A549 (cell line): ENCODE measurements around the gene PRG3. TPM values are rescaled to one million over a fixed set of nuclear protein-coding genes. Genes with fewer than 3 reads are reported as not detected.

ENCODE experiments used
- ATAC-seq, 2 experiments: fragments of 200-7000 bp in 1 of 2; fragments of >200 bp in 1 of 2; cut with Nextera tagmentation in 1 of 2; cut with Tn5 transposase in 1 of 2; 3 replicates each; pipeline versions ENCODE4 v1.8.0 to v1.9.1; 2018 to 2020; ENCODE audit warnings: mild to moderate bottlenecking in 1 of 2, moderate library complexity in 1 of 2
- CTCF ChIA-PET: fragments of 300-600 bp; sonication (Branson Sonifier 250); formaldehyde crosslinking; extraction: SDS; loops from one replicate; lab custom pipeline; 2021; ENCODE audit warnings: antibody characterized with exemption, inconsistent platforms; lab: Yijun Ruan, JAX
- POLR2A ChIA-PET: fragments of 350-600 bp; formaldehyde crosslinking; extraction: SDS; loops from one replicate; lab custom pipeline; 2021; ENCODE audit warnings: antibody characterized with exemption, inconsistent platforms; lab: Yijun Ruan, JAX
- DNase-seq, 2 experiments: peaks; one replicate each; pipeline versions ENCODE4 v3.0.0 to v3.0.0-alpha.2; 2011 to 2016; ENCODE audit warnings: low read depth in 1 of 2, low spot score in 1 of 2
- FAIRE-seq: peaks from 2 replicates; lab custom pipeline; 2011; peaks lifted over from hg19 to GRCh38; lab: Jason Lieb, UNC
- H3K27ac ChIP-seq, 2 experiments: fragments of >200 bp; sonication (Bioruptor Twin); formaldehyde crosslinking; 3 replicates each; pipeline ENCODE4 v1.5.1; 2016 to 2017
- H3K4me1 ChIP-seq: fragments of >200 bp; sonication (Bioruptor Twin); formaldehyde crosslinking; 3 replicates; pipeline ENCODE4 v1.6.1; 2016
- H3K4me2 ChIP-seq: fragments of >200 bp; sonication (Bioruptor Twin); formaldehyde crosslinking; 3 replicates; pipeline ENCODE4 v1.6.1; 2016
- H3K4me3 ChIP-seq: fragments of >200 bp; sonication (Bioruptor Twin); formaldehyde crosslinking; 3 replicates; pipeline ENCODE4 v1.5.1; 2016
- H3K9me3 ChIP-seq: fragments of >200 bp; sonication (Bioruptor Twin); formaldehyde crosslinking; 3 replicates; pipeline ENCODE4 v1.6.1; 2016
- ATOH8 ChIP-seq: fragments of 250-450 bp; sonication (Bioruptor Pico); IDR thresholded peaks from 2 replicates; pipeline ENCODE4 v1.5.0; 2020; ENCODE audit warnings: low read depth, mild to moderate bottlenecking, moderate library complexity
- CBX2 ChIP-seq: fragments of 200-600 bp; sonication (generic); IDR thresholded peaks from 2 replicates; pipeline ENCODE4 v1.6.1; 2016; ENCODE audit warnings: low read depth, mild to moderate bottlenecking, borderline replicate concordance
- CBX8 ChIP-seq: fragments of 200-600 bp; sonication (generic); IDR thresholded peaks from 2 replicates; pipeline ENCODE4 v1.6.1; 2016
- CEBPB ChIP-seq, 2 experiments: fragments of >200 bp in 1 of 2; sonication (Bioruptor Twin) in 1 of 2; formaldehyde crosslinking in 1 of 2; IDR thresholded peaks; 2 replicates each; pipeline ENCODE4 v1.6.1; 2012 to 2016
- CHD2 ChIP-seq: fragments of 150-350 bp; IDR thresholded peaks from 2 replicates; pipeline ENCODE4 v1.6.1; 2014; ENCODE audit warnings: low read length; ENCODE audit not compliant: partially characterized antibody
- EHF ChIP-seq: fragments of 250-450 bp; sonication (Bioruptor Pico); IDR thresholded peaks from 2 replicates; pipeline ENCODE4 v1.5.0; 2020; ENCODE audit warnings: mild to moderate bottlenecking
- ELK1 ChIP-seq: fragments of 150-350 bp; IDR thresholded peaks from 2 replicates; pipeline ENCODE4 v1.6.1; 2014; ENCODE audit warnings: low read depth, mild to moderate bottlenecking, low read length
- EP300 ChIP-seq, 2 experiments: fragments of >200 bp; sonication (Bioruptor Twin); formaldehyde crosslinking; IDR thresholded peaks; 2 replicates in 1 of 2; 3 replicates in 1 of 2; pipeline ENCODE4 v1.6.1; 2016 to 2017
- ESRRA ChIP-seq: fragments of 150-350 bp; IDR thresholded peaks from 2 replicates; pipeline ENCODE4 v1.6.1; 2014; ENCODE audit warnings: mild to moderate bottlenecking, low read length, borderline replicate concordance
- FOSL2 ChIP-seq, 2 experiments: fragments of 450-650 bp in 1 of 2; fragments of >200 bp in 1 of 2; sonication (Bioruptor Twin) in 1 of 2; formaldehyde crosslinking; IDR thresholded peaks; 2 replicates each; pipeline versions ENCODE4 v1.5.0 to v1.6.1; 2016 to 2020; ENCODE audit warnings: mild to moderate bottlenecking in 1 of 2, moderate library complexity in 1 of 2
- GATA3 ChIP-seq: IDR thresholded peaks from 2 replicates; pipeline ENCODE4 v1.6.1; 2012; ENCODE audit warnings: borderline replicate concordance
- HDAC2 ChIP-seq: fragments of 200-600 bp; sonication (generic); IDR thresholded peaks from 2 replicates; pipeline ENCODE4 v1.6.1; 2016
- HES2 ChIP-seq: fragments of >200 bp; sonication (Bioruptor Twin); formaldehyde crosslinking; IDR thresholded peaks from 2 replicates; pipeline ENCODE4 v1.6.1; 2016
- HOXB13 ChIP-seq: fragments of 250-450 bp; sonication (Bioruptor Pico); IDR thresholded peaks from 2 replicates; pipeline ENCODE4 v1.5.0; 2020; ENCODE audit warnings: low read depth, mild to moderate bottlenecking, moderate library complexity
- HOXB5 ChIP-seq: fragments of 250-450 bp; sonication (Bioruptor Pico); IDR thresholded peaks from 2 replicates; pipeline ENCODE4 v1.5.0; 2020; ENCODE audit warnings: mild to moderate bottlenecking, moderate library complexity
- JUN ChIP-seq, 2 experiments: fragments of >200 bp; sonication (Bioruptor Twin); formaldehyde crosslinking; IDR thresholded peaks; 2 replicates in 1 of 2; 3 replicates in 1 of 2; pipeline ENCODE4 v1.6.1; 2016 to 2017
- JUNB ChIP-seq: fragments of >200 bp; sonication (Bioruptor Twin); formaldehyde crosslinking; IDR thresholded peaks from 2 replicates; pipeline ENCODE4 v1.6.1; 2016
- MAX ChIP-seq: IDR thresholded peaks from 2 replicates; pipeline ENCODE4 v1.6.1; 2012
- NR3C1 ChIP-seq: fragments of >200 bp; sonication (Bioruptor Twin); formaldehyde crosslinking; IDR thresholded peaks from 3 replicates; pipeline ENCODE4 v1.6.1; 2017
- PBX3 ChIP-seq: IDR thresholded peaks from 2 replicates; pipeline ENCODE4 v1.6.1; 2012
- RAD21 ChIP-seq, 2 experiments: fragments of >200 bp in 1 of 2; sonication (Bioruptor Twin) in 1 of 2; formaldehyde crosslinking in 1 of 2; IDR thresholded peaks in 1 of 2; conservative IDR thresholded peaks in 1 of 2; 2 replicates in 1 of 2; 3 replicates in 1 of 2; pipeline ENCODE4 v1.6.1; 2012 to 2018; ENCODE audit warnings: inconsistent platforms in 1 of 2
- RARB ChIP-seq: fragments of 250-450 bp; sonication (Bioruptor Pico); IDR thresholded peaks from 2 replicates; pipeline ENCODE4 v1.8.0; 2021; ENCODE audit warnings: mild to moderate bottlenecking, moderate library complexity
- RCOR1 ChIP-seq: fragments of 150-350 bp; IDR thresholded peaks from 2 replicates; pipeline ENCODE4 v1.6.1; 2014; ENCODE audit warnings: antibody characterized with exemption, low read length, low read depth
- RFX5 ChIP-seq: fragments of 450-650 bp; IDR thresholded peaks from 2 replicates; pipeline ENCODE4 v1.7.1; 2014; ENCODE audit warnings: antibody characterized with exemption, mild to moderate bottlenecking, moderate library complexity
- RNF2 ChIP-seq: fragments of 200-600 bp; sonication (generic); IDR thresholded peaks from 2 replicates; pipeline ENCODE4 v1.6.1; 2016; ENCODE audit warnings: low read depth, mild to moderate bottlenecking, antibody characterized with exemption, moderate library complexity, borderline replicate concordance
- SMC3 ChIP-seq: fragments of >200 bp; sonication (Bioruptor Twin); formaldehyde crosslinking; IDR thresholded peaks from 3 replicates; pipeline ENCODE4 v1.6.1; 2018; ENCODE audit warnings: inconsistent platforms
- ZFP36 ChIP-seq: fragments of 450-650 bp; IDR thresholded peaks from 2 replicates; pipeline ENCODE4 v1.6.1; 2014; ENCODE audit warnings: borderline replicate concordance; ENCODE audit not compliant: partially characterized antibody
- ZNF302 ChIP-seq: fragments of 250-450 bp; sonication (Bioruptor Pico); IDR thresholded peaks from 2 replicates; pipeline ENCODE4 v1.9.0; 2021; ENCODE audit warnings: inconsistent platforms, mild to moderate bottlenecking, moderate library complexity
- ZSCAN20 ChIP-seq: fragments of 250-450 bp; sonication (Bioruptor Pico); IDR thresholded peaks from 2 replicates; pipeline ENCODE4 v1.8.0; 2022; ENCODE audit warnings: mild to moderate bottlenecking, moderate library complexity
- WGBS: methylation state at CpG from one replicate; pipeline ENCODE4 v1.1.6; 2017; ENCODE audit errors: missing lambda C conversion rate; 5-methylcytosine and 5-hydroxymethylcytosine counted together
- polyA plus RNA-seq, 4 experiments: library from polyadenylated mRNA; depleted of rRNA in 3 of 4; stranded (reverse); fragments of >200 nt; fragmentation: RNase III in 1 of 4; extraction: RNeasy Plus Mini Kit Qiagen cat#74134 plus additional on column Dnase treatment in 1 of 4; gene quantifications; 2 replicates in 3 of 4; 3 replicates in 1 of 4; pipeline ENCODE4 v1.2.3, GENCODE V29; 2011 to 2017
- TF ChIP-seq, protein P1 (sequence below): fragments of >200 bp; sonication (Bioruptor Twin); formaldehyde crosslinking; IDR thresholded peaks from 3 replicates; pipeline ENCODE4 v1.6.1; 2016

Gene PRG3
- polyA plus RNA-seq, 2 of the 4 experiments (the other 2 are of a cell fraction) = not detected

GRCh38 chr11:57360991-57361390 lies 20.0 kb downstream of the PRG3 start:
- H3K4me3 ChIP-seq = no peak overlapping the region
- ChIA-PET POLR2A (interaction anchor here (1.2 kb wide), 1 partner anchor 74 kb away, joined by 3 read pairs; no protein-coding TSS in a partner anchor), CTCF (interaction anchor here (0.7 to 5.5 kb wide), 15 partner anchors 9 to 281 kb away, joined by 3 to 33 read pairs (median 4); no protein-coding TSS in a partner anchor)
- peak overlapping the region; percentile 65 for H3K4me2 ChIP-seq
- ATAC-seq (no peak), DNase-seq (no peak)
- peaks cover 5% of the 10 kb centered on the region; the same call in 1 of the 3 replicates for H3K9me3 ChIP-seq
- peak overlapping the region; percentile 84 to 88 for H3K27ac ChIP-seq
- TF ChIP-seq ZSCAN20 (CRISPR knock-in tag) (no peak), ELK1 (no peak), HES2 (no peak), CHD2 (no peak), ZFP36 (no peak), RNF2 (no peak), HOXB13 (CRISPR knock-in tag) (no peak), SMC3 (no peak), CBX8 (no peak), CBX2 (no peak), ESRRA (no peak), ZNF302 (CRISPR knock-in tag) (no peak), PBX3 (no peak), JUN (IDR thresholded peaks at IDR 0.05) (no peak), RFX5 (no peak), CEBPB (IDR thresholded peaks at IDR 0.05) (no peak), RCOR1 (no peak), NR3C1 (no peak)
- TF ChIP-seq, all 56 proteins: peak for 0
- H3K4me1 ChIP-seq = peaks cover 38% of the 10 kb centered on the region
- no peak for FAIRE-seq
- 94% methylated on average over 8 of the region's 8 CpGs for WGBS

- Histone ChIP-seq H3K4me3 (no peak overlapping the region), H3K4me1 (peaks cover 38% of the 10 kb centered on the region), H3K27ac (peak overlapping the region; percentile 84 to 88), H3K4me2 (peak overlapping the region; percentile 65), H3K9me3 (peaks cover 5% of the 10 kb centered on the region; the same call in 1 of the 3 replicates)
- peak in 1 of 2 experiments; percentile 86 for DNase-seq
- ChIA-PET POLR2A (interaction anchor here (0.6 to 1.2 kb wide), 2 partner anchors 74 to 85 kb away, joined by 3 read pairs; no protein-coding TSS in a partner anchor), CTCF (interaction anchor here (0.7 to 5.5 kb wide), 17 partner anchors 9 to 281 kb away, joined by 3 to 33 read pairs (median 4); no protein-coding TSS in a partner anchor)
- FAIRE-seq = peak; percentile 61
- TF ChIP-seq RARB (CRISPR knock-in tag) = peak; percentile 94
- TF ChIP-seq, protein P1, sequence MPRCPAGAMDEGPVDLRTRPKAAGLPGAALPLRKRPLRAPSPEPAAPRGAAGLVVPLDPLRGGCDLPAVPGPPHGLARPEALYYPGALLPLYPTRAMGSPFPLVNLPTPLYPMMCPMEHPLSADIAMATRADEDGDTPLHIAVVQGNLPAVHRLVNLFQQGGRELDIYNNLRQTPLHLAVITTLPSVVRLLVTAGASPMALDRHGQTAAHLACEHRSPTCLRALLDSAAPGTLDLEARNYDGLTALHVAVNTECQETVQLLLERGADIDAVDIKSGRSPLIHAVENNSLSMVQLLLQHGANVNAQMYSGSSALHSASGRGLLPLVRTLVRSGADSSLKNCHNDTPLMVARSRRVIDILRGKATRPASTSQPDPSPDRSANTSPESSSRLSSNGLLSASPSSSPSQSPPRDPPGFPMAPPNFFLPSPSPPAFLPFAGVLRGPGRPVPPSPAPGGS = 0 out of 3 replicates have a peak, but pooled peaks have one; percentile 28
- TF ChIP-seq FOSL2 (IDR thresholded peaks at IDR 0.05) = no peak
- peak; percentile 47 for TF ChIP-seq FOSL2 (CRISPR knock-in tag; IDR thresholded peaks at IDR 0.05)
- 0 out of 2 replicates have a peak, but pooled peaks have one; percentile 23 for TF ChIP-seq HOXB5 (CRISPR knock-in tag)
- peak; percentile 38 to 80; a peak in 2 of 5 replicates for TF ChIP-seq JUN (IDR thresholded peaks at IDR 0.05)
- TF ChIP-seq CBX8 = no peak
- TF ChIP-seq EHF (CRISPR knock-in tag) = no peak
- TF ChIP-seq CEBPB (IDR thresholded peaks at IDR 0.05) = peak; percentile 19 to 78; a peak in 2 of 4 replicates
- TF ChIP-seq JUNB = peak; percentile 52
- TF ChIP-seq ATOH8 (CRISPR knock-in tag) = 0 out of 2 replicates have a peak, but pooled peaks have one; percentile 37
- peak; percentile 98 for TF ChIP-seq GATA3
- TF ChIP-seq EP300 (IDR thresholded peaks at IDR 0.05) = peak; percentile 75 to 88; a peak in 4 of 5 replicates
- peak; percentile 74 for TF ChIP-seq MAX
- no peak for TF ChIP-seq HDAC2
- TF ChIP-seq NR3C1 = no peak
- peak; percentile 29 to 52 for TF ChIP-seq RAD21 (conservative IDR thresholded peaks at IDR 0.05 in 1 of 2, IDR thresholded peaks at IDR 0.05 in 1 of 2)
- 0 out of 3 replicates have a peak, but pooled peaks have one; percentile 30 for TF ChIP-seq SMC3
- TF ChIP-seq PBX3 = peak; percentile 69
- ATAC-seq = peak; percentile 33 to 68; a peak in 4 of 6 replicates
- WGBS = 35% methylated on average over 9 of the region's 9 CpGs
These were observed 20.9 kb downstream of the PRG3 start for GRCh38 chr11:57359896-57360690.
